AG09319 (cell line): ENCODE measurements around the gene IFT20.
"Not testable (repeated sequence)": the region's sequence is repeated elsewhere in the genome, so short reads cannot be mapped to it uniquely, and the experiment has no call there.

Source experiments
- DNase-seq: peaks from one replicate; pipeline ENCODE4 v3.0.0-alpha.2; 2010; ENCODE audit warnings: low read depth; ENCODE audit errors: extremely low read depth
- CTCF ChIP-seq: IDR thresholded peaks from 2 replicates; pipeline ENCODE4 v1.5.1; 2011; ENCODE audit warnings: low read depth, mild to moderate bottlenecking, inconsistent platforms, low read length, moderate library complexity

IFT20 gene

GRCh38 chr17:28340374-28340773 lies 5.1 kb upstream of the IFT20 start:
- no peak for TF ChIP-seq CTCF
- no peak for DNase-seq

- DNase-seq: no peak
- no peak for TF ChIP-seq CTCF
These were observed 4.2 kb upstream of the IFT20 start for GRCh38 chr17:28339431-28339830.

- not testable (repeated sequence) for DNase-seq
These were observed 3.5 kb upstream of the IFT20 start for GRCh38 chr17:28338769-28339212.

GRCh38 chr17:28338056-28338768 lies 2.9 kb upstream of the IFT20 start:
- DNase-seq: no peak
- no peak for TF ChIP-seq CTCF

GRCh38 chr17:28335959-28336871 lies 943 bp upstream of the IFT20 start:
- TF ChIP-seq CTCF: no peak
- peak; percentile 71 for DNase-seq

GRCh38 chr17:28334666-28335200 lies 539 bp downstream of the IFT20 start:
- no peak for DNase-seq
- TF ChIP-seq CTCF: no peak

GRCh38 chr17:28334171-28334570 lies 1.1 kb downstream of the IFT20 start:
- TF ChIP-seq CTCF: no peak
- DNase-seq: no peak
